Activated CD4-positive, alpha-beta T cell treated with anti-CD3 and anti-CD28 coated beads, Interleukin-2, amount 10 ng/mL, durations not matched to agents 7 days and 5 days (primary cell): ENCODE data around the gene REEP3. TPM values are rescaled to one million over a fixed set of nuclear protein-coding genes. Genes with fewer than 3 reads are reported as not detected.

Experiments
- CTCF ChIA-PET: fragments of 350-600 bp; sonication (Branson Sonifier 250); formaldehyde crosslinking; loops from one replicate; lab custom pipeline; 2021; ENCODE audit warnings: antibody characterized with exemption; lab: Charles Lee
- POLR2A ChIA-PET: fragments of 350-600 bp; sonication (Branson Sonifier 250); formaldehyde crosslinking; loops from one replicate; lab custom pipeline; 2021; ENCODE audit warnings: antibody characterized with exemption; lab: Charles Lee
- DNase-seq: peaks from one replicate; pipeline ENCODE4 v3.0.0-alpha.2; 2020
- H3K27ac Mint-ChIP-seq: one replicate; pipeline ENCODE4 v1.8.0; 2021; ENCODE audit warnings: mild to moderate bottlenecking, moderate library complexity, mixed read lengths
- H3K27me3 Mint-ChIP-seq: one replicate; pipeline ENCODE4 v1.8.0; 2021; ENCODE audit warnings: mixed read lengths
- H3K36me3 Mint-ChIP-seq: one replicate; pipeline ENCODE4 v1.8.0; 2021; ENCODE audit warnings: low read depth, mixed read lengths
- H3K4me1 Mint-ChIP-seq: one replicate; pipeline ENCODE4 v1.8.0; 2021; ENCODE audit warnings: mixed read lengths
- H3K4me3 Mint-ChIP-seq: one replicate; pipeline ENCODE4 v1.8.0; 2021; ENCODE audit warnings: mild to moderate bottlenecking, moderate library complexity, mixed read lengths
- H3K9me3 Mint-ChIP-seq: one replicate; pipeline ENCODE4 v1.8.0; 2021; ENCODE audit warnings: mixed read lengths
- total RNA-seq, 2 experiments: library from RNA; stranded (reverse); gene quantifications; one replicate each; pipeline ENCODE4 v1.2.3, GENCODE V29; 2021

REEP3 gene
- total RNA-seq, 2 experiments from 2014 or later = 20.0 to 27.8 TPM

GRCh38 chr10:63605197-63605967, 84.2 kb downstream of the REEP3 start:
- H3K4me1 Mint-ChIP-seq = peaks cover 6% of the 10 kb centered on the region
- H3K27ac Mint-ChIP-seq = no peak overlapping the region
- no peak for DNase-seq
- no peaks in the 10 kb centered on the region for H3K27me3 Mint-ChIP-seq
- peaks cover 8% of the 10 kb centered on the region for H3K36me3 Mint-ChIP-seq
- ChIA-PET POLR2A (no interaction called here), CTCF (interaction anchor here (2.5 kb wide), 1 partner anchor 10 kb away, joined by 5 read pairs; no protein-coding TSS in a partner anchor)
- no peaks in the 10 kb centered on the region for H3K9me3 Mint-ChIP-seq
- no peak overlapping the region for H3K4me3 Mint-ChIP-seq

GRCh38 chr10:63608511-63608910, 87.3 kb downstream of the REEP3 start:
- peaks cover 6% of the 10 kb centered on the region for H3K4me1 Mint-ChIP-seq
- no peaks in the 10 kb centered on the region for H3K9me3 Mint-ChIP-seq
- peaks cover 10% of the 10 kb centered on the region for H3K36me3 Mint-ChIP-seq
- POLR2A ChIA-PET = no interaction called here
- no peak overlapping the region for H3K27ac Mint-ChIP-seq
- CTCF ChIA-PET = no interaction called here
- no peaks in the 10 kb centered on the region for H3K27me3 Mint-ChIP-seq
- H3K4me3 Mint-ChIP-seq = no peak overlapping the region
- no peak for DNase-seq

GRCh38 chr10:63611078-63611477, 89.9 kb downstream of the REEP3 start:
- CTCF ChIA-PET = no interaction called here
- DNase-seq = no peak
- Mint-ChIP-seq H3K36me3 (peaks cover 13% of the 10 kb centered on the region), H3K27me3 (no peaks in the 10 kb centered on the region), H3K27ac (no peak overlapping the region), H3K9me3 (no peaks in the 10 kb centered on the region), H3K4me1 (peaks cover 3% of the 10 kb centered on the region), H3K4me3 (no peak overlapping the region)
- POLR2A ChIA-PET = no interaction called here

GRCh38 chr10:63614371-63614891, 93.2 kb downstream of the REEP3 start:
- Mint-ChIP-seq H3K27me3 (no peaks in the 10 kb centered on the region), H3K4me1 (peaks cover 3% of the 10 kb centered on the region), H3K9me3 (no peaks in the 10 kb centered on the region), H3K4me3 (no peak overlapping the region), H3K36me3 (peaks cover 13% of the 10 kb centered on the region), H3K27ac (no peak overlapping the region)
- ChIA-PET CTCF (interaction anchor here (1.2 to 1.3 kb wide), 2 partner anchors 13 to 106 kb away, joined by 4 read pairs; no protein-coding TSS in a partner anchor), POLR2A (no interaction called here)
- no peak for DNase-seq

GRCh38 chr10:63618552-63618951, 97.4 kb downstream of the REEP3 start:
- no peaks in the 10 kb centered on the region for H3K9me3 Mint-ChIP-seq
- H3K36me3 Mint-ChIP-seq = peaks cover 12% of the 10 kb centered on the region
- H3K4me1 Mint-ChIP-seq = no peaks in the 10 kb centered on the region
- POLR2A ChIA-PET = no interaction called here
- H3K27ac Mint-ChIP-seq = no peak overlapping the region
- H3K27me3 Mint-ChIP-seq = no peaks in the 10 kb centered on the region
- no peak for DNase-seq
- no peak overlapping the region for H3K4me3 Mint-ChIP-seq
- CTCF ChIA-PET = interaction anchor here (4.6 kb wide), 1 partner anchor 10 kb away, joined by 25 read pairs; no protein-coding TSS in a partner anchor

- no peaks in the 10 kb centered on the region for H3K27me3 Mint-ChIP-seq
- POLR2A ChIA-PET = no interaction called here
Measured at GRCh38 chr10:63619426-63619825, 98.2 kb downstream of the REEP3 start.

GRCh38 chr10:63622097-63622496, 100.9 kb downstream of the REEP3 start:
- Mint-ChIP-seq H3K36me3 (peaks cover 9% of the 10 kb centered on the region), H3K27ac (no peak overlapping the region), H3K9me3 (no peaks in the 10 kb centered on the region), H3K4me1 (no peaks in the 10 kb centered on the region), H3K27me3 (no peaks in the 10 kb centered on the region), H3K4me3 (no peak overlapping the region)
- no peak for DNase-seq
- POLR2A ChIA-PET = no interaction called here
- CTCF ChIA-PET = no interaction called here

More at GRCh38 chr10:63619426-63619825, 98.2 kb downstream of the REEP3 start:
- no peaks in the 10 kb centered on the region for H3K4me1 Mint-ChIP-seq
- no peak overlapping the region for H3K27ac Mint-ChIP-seq
- no peak for DNase-seq
- H3K36me3 Mint-ChIP-seq = peaks cover 12% of the 10 kb centered on the region
- H3K4me3 Mint-ChIP-seq = no peak overlapping the region
- H3K9me3 Mint-ChIP-seq = no peaks in the 10 kb centered on the region
- CTCF ChIA-PET = interaction anchor here (0.6 to 4.6 kb wide), 4 partner anchors 9 to 101 kb away, joined by 3 to 25 read pairs (median 3); no protein-coding TSS in a partner anchor

- Mint-ChIP-seq H3K27me3 (no peaks in the 10 kb centered on the region), H3K27ac (no peak overlapping the region), H3K36me3 (peaks cover 5% of the 10 kb centered on the region), H3K4me1 (peaks cover 23% of the 10 kb centered on the region), H3K4me3 (no peak overlapping the region), H3K9me3 (no peaks in the 10 kb centered on the region)
- DNase-seq = no peak
- CTCF ChIA-PET = no interaction called here
- POLR2A ChIA-PET = no interaction called here
Measured at GRCh38 chr10:63624701-63625100, 103.5 kb downstream of the REEP3 start.

- Mint-ChIP-seq H3K27me3 (peaks cover under 1% of the 10 kb centered on the region), H3K36me3 (no peaks in the 10 kb centered on the region), H3K4me3 (no peak overlapping the region), H3K4me1 (peaks cover 38% of the 10 kb centered on the region), H3K9me3 (no peaks in the 10 kb centered on the region), H3K27ac (peak overlapping the region; percentile 75)
- CTCF ChIA-PET = interaction anchor here (0.8 to 4.6 kb wide), 6 partner anchors 10 to 469 kb away, joined by 3 to 42 read pairs (median 4); no protein-coding TSS in a partner anchor
- POLR2A ChIA-PET = no interaction called here
- DNase-seq = no peak
Measured at GRCh38 chr10:63627396-63627795, 106.2 kb downstream of the REEP3 start.

- POLR2A ChIA-PET = no interaction called here
- peaks cover 1% of the 10 kb centered on the region for H3K27me3 Mint-ChIP-seq
- no peak overlapping the region for H3K4me3 Mint-ChIP-seq
- H3K36me3 Mint-ChIP-seq = no peaks in the 10 kb centered on the region
- DNase-seq = no peak
- H3K4me1 Mint-ChIP-seq = peaks cover 39% of the 10 kb centered on the region
- H3K9me3 Mint-ChIP-seq = no peaks in the 10 kb centered on the region
- peak overlapping the region; percentile 75 for H3K27ac Mint-ChIP-seq
- CTCF ChIA-PET = interaction anchor here (0.6 to 4.6 kb wide), 10 partner anchors 10 to 470 kb away, joined by 3 to 42 read pairs (median 4); no protein-coding TSS in a partner anchor
Measured at GRCh38 chr10:63627881-63628296, 106.7 kb downstream of the REEP3 start.

GRCh38 chr10:63628526-63629362, 107.5 kb downstream of the REEP3 start:
- peak; percentile 9 for DNase-seq
- CTCF ChIA-PET = interaction anchor here (0.6 to 4.6 kb wide), 20 partner anchors 9 to 473 kb away, joined by 3 to 42 read pairs (median 4); no protein-coding TSS in a partner anchor
- POLR2A ChIA-PET = interaction anchor here (1.5 kb wide), 1 partner anchor 92 kb away, joined by 5 read pairs; no protein-coding TSS in a partner anchor
- Mint-ChIP-seq H3K36me3 (no peaks in the 10 kb centered on the region), H3K9me3 (no peaks in the 10 kb centered on the region), H3K27me3 (peaks cover 1% of the 10 kb centered on the region), H3K27ac (peak overlapping the region; percentile 90), H3K4me1 (peaks cover 42% of the 10 kb centered on the region), H3K4me3 (peak overlapping the region; percentile 81)

- ChIA-PET CTCF (interaction anchor here (0.5 to 4.6 kb wide), 22 partner anchors 8 to 811 kb away, joined by 3 to 42 read pairs (median 4); no protein-coding TSS in a partner anchor), POLR2A (interaction anchor here (0.6 to 1.5 kb wide), 4 partner anchors 91 to 443 kb away, joined by 3 to 5 read pairs (median 4); no protein-coding TSS in a partner anchor)
- peak overlapping the region; percentile 90 for H3K27ac Mint-ChIP-seq
- peaks cover 1% of the 10 kb centered on the region for H3K27me3 Mint-ChIP-seq
- peaks cover 49% of the 10 kb centered on the region for H3K4me1 Mint-ChIP-seq
- no peaks in the 10 kb centered on the region for H3K36me3 Mint-ChIP-seq
- H3K4me3 Mint-ChIP-seq = peak overlapping the region; percentile 81
- H3K9me3 Mint-ChIP-seq = no peaks in the 10 kb centered on the region
- DNase-seq = peak; percentile 84
Measured at GRCh38 chr10:63629363-63630084, 108.3 kb downstream of the REEP3 start.
